B cell (primary cell): ENCODE results near the gene SPPL2C. TPM values are rescaled to one million over a fixed set of nuclear protein-coding genes. Genes with fewer than 3 reads are reported as not detected.

Experiments
- ATAC-seq: fragments of 200-7000 bp; cut with Tn5 transposase; one replicate; pipeline ENCODE4 v1.10.0; 2021; ENCODE audit warnings: low read depth, mild to moderate bottlenecking, moderate number of reproducible peaks, moderate library complexity
- CTCF ChIA-PET: fragments of 350-600 bp; sonication (Branson Sonifier 250); formaldehyde crosslinking; loops from one replicate; lab custom pipeline; 2021; ENCODE audit warnings: antibody characterized with exemption, inconsistent platforms; lab: Charles Lee
- POLR2A ChIA-PET: fragments of 350-600 bp; sonication (Branson Sonifier 250); formaldehyde crosslinking; loops from one replicate; lab custom pipeline; 2021; ENCODE audit warnings: antibody characterized with exemption; lab: Charles Lee
- DNase-seq: peaks from one replicate; pipeline ENCODE4 v3.0.0; 2013
- H2AFZ ChIP-seq: 2 replicates; pipeline ENCODE4 v1.6.1; 2012; ENCODE audit warnings: mild to moderate bottlenecking, low read depth, low read length; ENCODE audit not compliant: insufficient read depth, poor library complexity, severe bottlenecking
- H3K27ac ChIP-seq, 2 donors: 1 replicate in 1 of 2; 2 replicates in 1 of 2; pipeline ENCODE4 v1.5.1; 2012 to 2013; ENCODE audit warnings: low read length in 2 of 2, mild to moderate bottlenecking in 2 of 2, moderate library complexity in 1 of 2
- H3K27me3 ChIP-seq, 4 experiments: fragments of 200-600 bp in 1 of 4; sonication (generic) in 1 of 4; replicated peaks in 1 of 4; 1 replicate in 2 of 4; 2 replicates in 2 of 4; pipeline versions ENCODE4 v1.6.1 to v1.7.0; 2013 to 2016; ENCODE audit warnings: low read length in 3 of 4, mild to moderate bottlenecking in 2 of 4, mixed read lengths in 1 of 4, moderate library complexity in 1 of 4; ENCODE audit not compliant: insufficient read depth in 4 of 4, control insufficient read depth in 3 of 4; ENCODE audit errors: control extremely low read depth in 1 of 4
- H3K36me3 ChIP-seq, 2 experiments: replicated peaks in 1 of 2; 1 replicate in 1 of 2; 2 replicates in 1 of 2; pipeline versions ENCODE4 v1.6.1 to v1.7.1; 2013; ENCODE audit warnings: low read length in 1 of 2; ENCODE audit not compliant: insufficient read depth in 2 of 2, control insufficient read depth in 1 of 2; ENCODE audit errors: control extremely low read depth in 1 of 2, extremely low read depth in 1 of 2
- H3K4me1 ChIP-seq, 2 donors: fragments of 200-600 bp in 1 of 2; sonication (generic) in 1 of 2; 1 replicate in 1 of 2; 2 replicates in 1 of 2; pipeline versions ENCODE4 v1.5.1 to v1.6.1; 2013 to 2017; ENCODE audit warnings: low read length in 2 of 2; ENCODE audit not compliant: control insufficient read depth in 2 of 2, insufficient read depth in 2 of 2
- H3K4me2 ChIP-seq: replicated peaks from 2 replicates; pipeline ENCODE3; 2012; ENCODE audit warnings: mild to moderate bottlenecking, low read depth, low read length; ENCODE audit not compliant: poor library complexity, severe bottlenecking
- H3K4me3 ChIP-seq, 5 experiments: fragments of 200-600 bp in 1 of 5; sonication (generic) in 1 of 5; 1 replicate in 3 of 5; 2 replicates in 2 of 5; pipeline versions ENCODE4 v1.5.1 to v1.7.0; 2011 to 2016; ENCODE audit warnings: low read length in 4 of 5, mild to moderate bottlenecking in 4 of 5, low read depth in 2 of 5, control low read depth in 1 of 5, moderate library complexity in 1 of 5; ENCODE audit not compliant: insufficient read depth in 1 of 5; ENCODE audit errors: control extremely low read depth in 1 of 5, extremely low read depth in 1 of 5
- H3K79me2 ChIP-seq: fragments of 200-600 bp; sonication (generic); one replicate; pipeline ENCODE4 v1.6.0; 2016; ENCODE audit warnings: low read length; ENCODE audit not compliant: control insufficient read depth, insufficient read depth
- H3K9ac ChIP-seq: fragments of 200-600 bp; sonication (generic); 2 replicates; pipeline ENCODE4 v1.6.1; 2017; ENCODE audit warnings: mild to moderate bottlenecking, low read length, moderate library complexity
- H3K9me3 ChIP-seq, 3 donors: one replicate each; pipeline versions ENCODE4 v1.6.1 to v1.7.1; 2013; ENCODE audit warnings: low read length in 2 of 3; ENCODE audit not compliant: control insufficient read depth in 2 of 3, insufficient read depth in 1 of 3; ENCODE audit errors: control extremely low read depth in 1 of 3
- H4K20me1 ChIP-seq: 2 replicates; pipeline ENCODE4 v1.6.0; 2012; ENCODE audit warnings: mild to moderate bottlenecking, low read length; ENCODE audit not compliant: insufficient read depth, control insufficient read depth, poor library complexity, severe bottlenecking
- H3K27ac Mint-ChIP-seq: one replicate; pipeline ENCODE4 v1.8.0; 2021; ENCODE audit warnings: mixed read lengths
- H3K27me3 Mint-ChIP-seq: one replicate; pipeline ENCODE4 v1.8.0; 2021; ENCODE audit warnings: mixed read lengths
- H3K4me1 Mint-ChIP-seq: one replicate; pipeline ENCODE4 v1.8.0; 2021; ENCODE audit warnings: mixed read lengths
- H3K4me3 Mint-ChIP-seq: one replicate; pipeline ENCODE4 v1.8.0; 2021; ENCODE audit warnings: mixed read lengths
- H3K9me3 Mint-ChIP-seq: one replicate; pipeline ENCODE4 v1.8.0; 2022; ENCODE audit warnings: mixed read lengths; ENCODE audit not compliant: insufficient read depth
- CTCF ChIP-seq: fragments of 200-600 bp; IDR thresholded peaks from one replicate; pipeline ENCODE4 v1.8.0; 2022; ENCODE audit warnings: antibody characterized with exemption, mild to moderate bottlenecking
- EZH2 ChIP-seq: IDR thresholded peaks from 2 replicates; pipeline ENCODE4 v1.6.1; 2012; ENCODE audit warnings: borderline replicate concordance, low read depth, mild to moderate bottlenecking, moderate library complexity, low read length; ENCODE audit not compliant: insufficient read depth, poor library complexity, severe bottlenecking
- WGBS: methylation state at CpG from one replicate; pipeline ENCODE4 v1.1.5; 2013; ENCODE audit warnings: missing lambda C conversion rate; ENCODE audit not compliant: insufficient coverage; 5-methylcytosine and 5-hydroxymethylcytosine counted together
- intact Hi-C: fragments of 100-400 bp; cut with micrococcal nuclease; formaldehyde crosslinking; loops from one replicate; pipeline ENCODE4 v1.10.0; 2022
- polyA plus RNA-seq: library from polyadenylated mRNA; depleted of rRNA; stranded (reverse); fragments of >200 nt; gene quantifications from 2 replicates; pipeline ENCODE4 v1.2.3, GENCODE V29; 2012
- total RNA-seq, 2 donors: library from RNA; stranded (reverse); fragments of 120-200 nt in 1 of 2; gene quantifications; 1 replicate in 1 of 2; 2 replicates in 1 of 2; pipeline versions ENCODE4 v1.2.3 to v1.2.4, GENCODE V29; 2013 to 2022

Gene SPPL2C
- total and polyA plus RNA-seq, 2 donors (not counting 1 experiment from before 2014, with no cell fraction given) = not detected

DNA sequence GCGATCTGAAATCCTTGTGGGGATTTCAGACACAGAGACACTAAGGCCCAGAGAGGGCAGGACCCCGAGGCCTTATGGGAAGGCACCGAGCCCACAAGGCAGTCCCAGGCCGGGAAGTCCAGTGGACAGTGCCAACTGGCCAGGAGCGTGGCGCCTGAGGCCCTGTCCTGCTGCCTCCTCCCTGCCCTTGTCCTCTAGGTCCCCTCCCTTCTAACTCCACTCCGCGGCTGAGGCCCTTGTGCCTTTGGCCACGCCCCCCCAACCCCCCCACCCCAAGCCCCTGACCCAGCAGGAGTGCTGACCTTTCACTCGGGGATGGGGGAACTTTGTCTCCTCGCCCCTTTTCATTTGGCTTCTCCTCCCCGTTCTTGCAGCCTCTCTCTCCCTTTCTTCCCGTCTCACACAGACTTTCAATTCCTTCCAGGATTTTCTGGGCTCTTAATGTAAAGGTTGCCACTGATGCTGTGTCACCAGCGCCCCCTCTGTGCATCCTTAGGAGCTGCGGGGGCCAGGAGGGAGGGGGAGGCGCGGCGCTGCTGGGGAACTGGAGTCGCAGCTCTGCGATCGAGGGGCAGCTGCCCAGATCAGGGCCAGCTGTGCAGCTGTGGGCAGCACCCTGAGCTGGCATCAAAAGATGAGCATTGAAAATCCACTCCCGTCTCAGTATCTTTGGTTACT lies 31.5 kb upstream of the SPPL2C start:
- Histone ChIP-seq H3K4me3 (no peak overlapping the region), H3K4me2 (no peak overlapping the region), H3K9ac (no peak overlapping the region), H3K79me2 (no peaks in the 10 kb centered on the region), H2AFZ (no peak overlapping the region), H3K4me1 (no peaks in the 10 kb centered on the region), H3K27ac (no peak overlapping the region), H4K20me1 (no peaks in the 10 kb centered on the region), H3K9me3 (peaks cover 0 to 3% (median 0%) of the 10 kb centered on the region in 3 donors), H3K36me3 (no peaks in the 10 kb centered on the region), H3K27me3 (peaks cover 0 to 10% (median 2%) of the 10 kb centered on the region in 4 experiments)
- TF ChIP-seq EZH2 = no peak
- no peak for TF ChIP-seq CTCF
- Mint-ChIP-seq H3K4me1 (no peaks in the 10 kb centered on the region), H3K27me3 (peaks cover 16% of the 10 kb centered on the region), H3K4me3 (no peak overlapping the region), H3K9me3 (no peaks in the 10 kb centered on the region), H3K27ac (no peak overlapping the region)
- ChIA-PET POLR2A (no interaction called here), CTCF (no interaction called here)
- DNase-seq (no peak), ATAC-seq (no peak)
- intact Hi-C loops = no loop called here
- 50% methylated on average over 15 of the region's 22 CpGs for WGBS
